ENCODE results near the gene MXRA7.
A peak's percentile ranks its signal among the peaks of the same experiment; 100 is the strongest.

Gene MXRA7

DNA sequence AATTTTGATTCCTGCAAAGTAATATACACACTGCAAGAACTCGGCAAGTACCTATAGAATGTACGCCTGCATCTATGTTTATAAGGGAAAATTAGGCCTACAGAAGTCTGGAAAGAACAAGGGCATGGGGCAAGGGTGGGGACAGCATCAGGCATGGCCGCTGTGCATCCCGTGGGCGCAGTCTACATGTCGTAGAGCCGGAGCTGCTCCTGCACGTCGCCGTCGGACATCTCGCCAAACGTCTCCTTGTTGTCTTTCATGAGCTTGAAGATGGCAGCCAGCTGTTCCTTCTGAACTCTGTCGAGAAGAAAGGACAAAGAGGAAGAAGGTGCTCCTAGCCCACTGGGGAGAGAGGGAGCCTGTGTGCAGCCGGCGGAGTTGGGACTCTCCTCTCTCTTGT is 33.4 kb downstream of the MXRA7 start:
- DNase-seq (ENCODE audit: low read depth in 2 of 2): no peak

DNA sequence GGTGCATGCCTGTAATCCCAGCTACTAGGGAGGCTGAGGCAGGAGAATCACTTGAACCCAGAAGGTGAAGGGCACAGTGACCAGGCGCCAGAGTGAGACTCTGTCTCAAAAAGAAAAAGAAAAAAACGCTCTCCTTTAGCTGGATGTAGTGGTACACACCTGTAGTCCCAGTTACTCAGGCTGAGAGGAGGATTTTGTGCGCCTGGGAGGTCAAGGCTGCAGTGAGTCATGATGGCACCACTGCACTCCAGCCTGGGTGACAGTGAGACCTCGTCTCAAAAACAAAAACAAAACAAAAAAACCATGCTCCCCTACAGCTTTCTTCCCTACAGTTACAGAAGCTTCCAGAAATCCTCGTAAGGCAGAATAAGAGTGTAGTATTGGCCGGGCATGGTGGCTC is 34.1 kb downstream of the MXRA7 start:
- no peak for DNase-seq (ENCODE audit: low read depth in 2 of 2)

DNA sequence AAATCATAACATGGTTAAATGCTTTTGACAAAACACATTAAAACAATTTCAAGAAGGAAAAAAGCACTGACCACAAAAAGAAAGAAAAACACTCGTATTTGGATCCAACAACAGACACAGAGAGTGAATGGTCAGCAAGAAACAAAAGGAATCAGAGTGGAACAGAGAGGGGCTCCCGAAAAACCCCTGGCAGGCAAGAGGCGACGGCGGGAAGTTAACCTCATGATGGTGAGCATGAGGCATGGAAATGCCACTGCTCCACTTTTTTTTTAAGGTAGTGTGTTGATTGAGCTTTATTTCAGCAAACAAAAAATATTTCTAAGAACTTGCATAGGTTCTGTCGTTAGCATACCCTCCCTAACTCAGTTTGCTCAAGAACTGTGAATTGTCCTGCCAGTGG is 35.1 kb downstream of the MXRA7 start:
- no peak for DNase-seq (ENCODE audit: low read depth in 2 of 2)

DNA sequence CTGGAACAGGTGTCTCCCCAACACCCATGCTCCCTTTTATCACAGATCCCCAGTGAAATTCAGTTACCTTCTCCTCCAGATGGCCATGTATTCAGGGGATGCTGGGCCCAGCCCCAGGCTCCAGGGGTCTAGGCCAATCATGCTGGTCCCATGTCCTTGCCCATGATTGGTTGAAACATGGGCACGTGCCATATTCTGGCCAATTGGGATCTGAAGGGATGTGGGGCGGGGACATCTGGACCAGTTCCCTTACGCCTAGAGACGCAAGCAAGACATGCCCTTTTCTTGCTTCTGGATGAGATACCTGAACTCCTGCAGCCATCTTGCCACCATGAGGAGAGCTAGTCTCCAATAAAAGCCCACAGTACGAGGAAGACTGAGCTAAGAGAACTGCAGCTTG is 36.2 kb downstream of the MXRA7 start:
- no peak for DNase-seq (ENCODE audit: low read depth in 2 of 2)

DNA sequence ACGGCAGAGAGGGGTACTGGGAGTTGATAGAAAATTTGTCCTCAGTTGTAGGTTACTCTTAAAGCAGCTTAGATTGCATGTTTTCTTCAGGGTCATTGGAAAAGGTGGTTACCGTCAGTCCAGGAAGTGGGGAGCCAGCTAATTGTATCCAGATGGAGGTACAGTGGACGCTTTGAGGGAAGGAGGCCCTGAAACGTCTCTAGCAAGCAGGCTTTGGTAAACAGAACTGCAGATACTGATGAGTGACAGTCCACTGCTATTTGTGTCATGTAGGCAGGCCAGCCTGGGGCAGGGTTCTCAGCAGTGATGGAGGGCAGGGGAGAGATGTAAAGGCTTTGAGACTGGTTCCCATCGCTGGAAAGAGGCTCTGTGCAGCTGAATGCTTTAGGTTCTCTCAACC is 37.0 kb downstream of the MXRA7 start:
- no peak for DNase-seq (ENCODE audit: low read depth in 2 of 2)

DNA sequence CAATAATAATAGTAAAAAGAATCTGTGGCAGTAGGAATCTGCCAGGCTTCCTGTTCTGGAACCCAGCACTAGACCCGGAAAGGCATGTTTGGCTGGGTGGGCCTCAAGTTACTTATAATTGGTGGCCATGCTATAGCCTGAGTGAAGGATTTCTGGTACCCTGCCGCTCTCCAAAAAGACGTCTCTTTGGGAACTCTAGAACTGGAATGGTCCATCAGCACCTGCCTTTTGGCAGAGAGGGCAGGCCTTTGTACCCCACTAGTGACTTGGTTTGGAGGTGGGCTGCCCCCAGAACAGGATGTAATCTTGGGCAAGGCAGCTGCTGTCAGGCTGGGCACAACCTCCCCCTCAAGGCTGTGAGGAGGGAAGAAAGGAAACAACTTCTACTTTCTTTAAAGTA is 37.9 kb downstream of the MXRA7 start:
- no peak for DNase-seq (ENCODE audit: low read depth in 2 of 2)

DNA sequence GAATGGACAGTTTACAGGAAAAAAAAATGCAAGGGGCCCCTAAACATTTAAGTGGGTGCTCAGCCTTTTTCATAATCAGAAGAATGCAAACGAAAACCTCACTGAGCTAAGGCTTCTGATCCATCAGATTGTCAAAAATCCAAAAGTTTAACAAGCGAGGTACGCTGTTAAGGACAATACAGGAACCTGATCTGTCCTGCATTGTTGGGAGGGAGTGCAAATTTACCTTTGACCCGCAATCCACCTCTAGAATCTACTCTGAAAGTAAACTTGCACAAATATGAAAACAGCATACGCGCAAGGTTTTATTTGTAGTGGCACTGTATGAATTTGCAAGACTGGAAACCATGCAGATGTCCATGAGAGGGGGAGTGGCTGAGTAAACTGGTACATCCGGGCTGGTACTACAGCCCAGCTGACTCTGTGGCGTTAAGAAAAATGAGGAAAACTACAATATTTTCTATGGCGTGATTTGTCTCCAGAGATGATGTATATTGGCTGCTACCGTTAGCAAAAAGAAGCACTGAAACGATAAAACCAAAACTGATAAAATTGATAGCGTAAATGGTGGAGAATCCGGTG is 38.4 kb downstream of the MXRA7 start:
- DNase-seq (ENCODE audit: low read depth in 2 of 2): no peak

DNA sequence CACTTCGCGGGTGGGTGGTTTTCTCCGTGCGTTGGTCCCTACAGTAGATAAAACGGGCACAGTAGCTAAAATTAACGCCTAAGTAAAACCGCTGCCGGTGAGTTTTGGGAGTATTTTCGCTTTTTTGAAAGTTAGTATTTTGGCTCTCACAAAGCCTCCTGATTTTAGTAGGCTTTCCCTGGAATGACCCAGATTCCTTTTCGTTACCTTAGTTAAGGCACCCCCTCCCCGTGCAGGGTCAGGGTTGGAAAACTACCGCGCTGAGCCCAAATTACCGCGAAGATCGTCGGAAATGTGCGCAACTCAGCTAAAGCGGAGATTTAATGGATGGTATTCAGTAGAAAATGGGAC is 38.9 kb downstream of the MXRA7 start:
- no peak for DNase-seq (ENCODE audit: low read depth in 2 of 2)

DNA sequence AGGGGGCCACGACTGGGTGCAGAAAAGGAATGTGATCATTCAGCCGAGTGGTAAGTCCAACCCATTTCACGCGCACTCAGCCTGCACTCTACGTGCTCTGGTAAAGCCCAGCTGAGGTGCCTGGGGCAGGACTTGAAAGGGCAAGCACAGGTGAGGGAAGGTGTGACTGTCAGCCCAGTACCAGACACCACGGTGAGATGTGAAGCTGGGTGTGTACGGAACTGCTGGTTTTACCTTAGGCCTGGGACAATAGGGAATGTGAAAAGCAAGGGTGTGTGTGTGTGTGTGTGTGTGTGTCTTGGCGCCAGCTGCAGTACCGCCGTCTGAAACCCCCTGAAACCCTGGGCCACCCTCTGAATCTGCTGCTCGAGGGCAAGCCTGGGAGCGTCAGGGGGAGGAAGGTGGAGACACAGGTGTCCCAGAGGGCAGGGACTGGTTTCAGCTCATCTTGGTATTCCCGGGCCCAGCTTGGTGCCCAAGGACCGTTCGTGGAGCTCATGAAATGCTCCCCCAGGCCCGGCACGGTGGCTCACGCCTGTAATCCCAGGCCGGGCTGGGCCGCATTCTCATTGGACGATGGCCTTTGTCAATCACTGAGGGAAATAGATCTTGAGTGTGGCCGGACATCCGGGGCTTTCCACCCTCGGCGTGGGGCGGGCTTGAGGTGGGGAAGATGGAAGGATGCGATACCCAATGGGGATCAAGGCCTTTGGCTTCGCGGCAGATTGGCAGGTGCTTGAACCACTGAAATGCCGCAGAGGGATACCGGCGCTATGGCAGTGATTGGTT is 39.4 kb downstream of the MXRA7 start:
- DNase-seq (ENCODE audit: low read depth in 2 of 2): peak; percentile 96 to 97

DNA sequence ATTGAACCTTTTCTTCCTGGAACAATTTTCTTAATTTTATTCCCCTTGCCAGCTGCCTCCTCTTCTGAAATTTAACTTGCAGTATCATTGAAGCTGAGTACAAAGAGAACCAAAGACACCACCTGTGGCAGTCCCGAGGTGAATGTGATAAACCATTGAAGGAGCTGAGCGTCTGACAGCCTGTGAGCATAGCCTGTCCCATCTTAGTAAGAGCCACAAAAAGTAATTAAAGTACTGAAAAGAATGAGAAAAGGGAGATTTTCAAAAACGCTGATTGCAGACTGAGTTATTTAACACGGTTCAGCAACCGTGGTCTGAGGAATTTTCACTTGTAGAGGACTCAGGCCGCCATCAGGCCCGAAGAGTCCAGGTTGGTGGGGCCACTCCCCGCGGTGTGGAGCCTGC is 40.0 kb downstream of the MXRA7 start:
- DNase-seq (ENCODE audit: low read depth in 2 of 2): no peak

DNA sequence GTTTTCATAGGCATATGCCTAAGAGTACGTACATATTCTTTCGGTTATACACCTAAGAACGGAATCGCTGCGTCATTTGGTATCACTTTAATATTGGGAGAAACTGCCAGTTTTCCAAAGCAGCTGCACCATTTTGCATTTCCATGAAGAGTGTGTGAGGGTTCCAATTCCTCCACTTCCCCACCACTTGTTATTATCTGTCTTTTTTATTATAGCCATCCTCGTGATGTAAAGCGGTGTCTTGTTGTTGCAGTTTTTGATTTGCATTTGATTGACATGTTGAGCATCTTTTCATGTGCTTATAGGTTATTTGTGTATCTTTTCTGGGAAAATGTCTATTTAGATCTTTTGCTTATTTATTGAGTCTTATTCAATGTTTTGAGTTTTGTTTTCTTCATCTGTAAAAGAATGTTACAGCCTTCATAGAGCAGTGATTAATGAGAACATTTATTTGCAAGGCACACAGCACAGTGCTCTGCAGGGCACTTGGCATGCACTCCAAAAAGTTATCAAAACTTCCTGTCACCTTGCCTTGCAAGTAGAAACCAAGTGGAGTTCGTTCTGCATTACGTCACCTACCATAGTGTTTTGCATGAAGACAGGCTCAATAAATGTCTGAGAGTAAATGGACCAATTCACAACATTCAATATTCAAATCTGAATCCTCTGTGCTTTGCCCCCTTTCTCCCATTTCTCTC is 40.6 kb downstream of the MXRA7 start:
- no peak for DNase-seq (ENCODE audit: low read depth in 2 of 2)

DNA sequence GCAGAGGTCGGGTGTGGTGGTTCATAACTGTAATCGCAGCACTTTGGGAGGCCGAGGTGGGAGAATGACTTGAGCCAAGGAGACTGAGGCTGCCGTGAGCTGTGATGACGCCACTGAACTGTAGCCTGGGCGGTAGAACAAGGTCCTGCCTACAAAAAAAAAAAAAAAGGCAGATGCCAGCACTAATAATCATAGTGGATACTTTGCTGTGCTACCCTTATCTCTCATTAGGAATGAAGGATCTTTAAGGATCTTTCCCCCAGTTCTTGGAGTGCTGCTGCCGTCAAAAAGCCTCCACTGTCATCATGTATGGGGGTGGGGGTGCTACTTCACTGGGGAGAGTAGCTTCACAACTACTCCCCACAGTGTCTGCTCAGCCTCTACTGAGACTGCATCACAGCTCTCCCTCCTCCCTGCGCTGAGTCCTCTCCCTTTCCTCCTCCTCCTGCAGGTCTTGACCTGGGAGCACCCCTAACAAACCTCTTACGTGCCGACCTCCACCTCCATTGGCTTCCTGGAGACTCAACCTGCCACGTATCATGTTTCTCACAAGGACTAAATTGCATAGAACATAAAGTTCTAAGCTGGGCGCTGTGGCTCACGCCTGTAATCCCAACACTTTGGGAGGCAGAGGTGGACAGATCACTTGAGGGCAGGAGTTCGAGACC is 42.8 kb downstream of the MXRA7 start:
- no peak for DNase-seq (ENCODE audit: low read depth in 2 of 2)

DNA sequence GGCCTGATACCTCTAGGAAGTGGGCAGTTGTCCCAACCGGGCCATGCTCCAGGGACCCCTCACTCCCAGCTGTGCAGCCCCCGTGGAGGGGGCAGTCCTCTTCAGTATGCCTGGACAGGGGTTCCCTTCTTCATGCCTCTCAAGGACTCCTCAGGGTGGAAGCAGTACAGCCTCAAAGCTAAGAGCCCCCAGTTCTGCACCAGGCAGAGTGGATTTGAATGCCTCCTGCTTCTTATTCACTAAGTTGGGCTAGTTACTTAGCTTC is 43.3 kb downstream of the MXRA7 start:
- no peak for DNase-seq (ENCODE audit: low read depth in 2 of 2)

DNA sequence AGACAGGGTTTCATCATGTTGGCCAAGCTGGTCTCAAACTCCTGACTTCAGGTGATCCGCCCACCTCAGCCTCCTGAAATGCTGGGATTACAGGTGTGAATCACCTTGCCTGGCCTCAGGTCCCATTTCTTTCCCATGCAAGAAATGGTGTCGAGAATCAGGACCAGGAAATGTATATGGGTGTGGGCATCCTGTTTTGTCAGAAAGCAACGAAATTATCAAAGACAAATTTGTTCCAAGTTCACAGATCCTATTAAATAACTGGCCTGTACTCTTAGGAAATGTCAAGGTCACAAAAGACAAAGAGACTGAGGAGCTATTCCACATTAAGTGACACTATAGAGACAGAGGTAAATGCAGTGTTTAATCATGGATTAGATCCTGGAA is 50.1 kb downstream of the MXRA7 start:
- no peak for DNase-seq (ENCODE audit: low read depth in 2 of 2)

DNA sequence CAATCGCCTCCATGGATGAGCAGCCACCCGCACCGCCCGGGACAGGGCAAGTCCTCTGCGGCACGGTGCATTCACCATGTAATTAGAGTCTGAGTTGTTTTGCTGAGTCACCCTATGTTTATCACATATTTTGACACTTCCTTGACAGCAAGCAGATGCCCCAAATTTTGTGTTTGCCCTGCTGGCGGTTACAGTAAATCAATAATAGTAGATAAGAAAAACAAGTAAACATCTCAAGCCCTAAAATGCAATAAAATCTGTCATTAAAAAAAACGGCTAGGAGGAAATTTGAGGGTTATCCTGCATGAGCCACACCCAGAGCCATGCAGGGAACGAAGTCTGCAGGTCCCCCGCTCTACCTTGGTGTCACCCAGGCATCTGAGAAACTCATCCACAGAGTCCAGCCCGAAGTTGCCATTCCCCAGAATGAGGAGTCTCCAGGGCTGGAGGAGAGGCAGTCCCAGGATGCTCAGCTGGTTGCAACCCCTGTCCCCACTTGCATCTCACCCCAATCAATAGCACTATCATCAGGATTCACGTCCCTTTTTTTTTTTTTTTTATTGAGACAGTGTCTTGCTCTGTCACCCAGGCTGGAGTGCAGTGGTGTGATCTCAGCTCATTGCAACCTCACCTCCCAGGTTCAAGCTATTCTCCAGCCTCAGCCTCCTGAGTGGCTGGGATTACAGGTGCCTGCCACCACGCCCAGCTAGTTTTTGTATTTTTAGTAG is 50.7 kb downstream of the MXRA7 start:
- no peak for DNase-seq (ENCODE audit: low read depth in 2 of 2)

DNA sequence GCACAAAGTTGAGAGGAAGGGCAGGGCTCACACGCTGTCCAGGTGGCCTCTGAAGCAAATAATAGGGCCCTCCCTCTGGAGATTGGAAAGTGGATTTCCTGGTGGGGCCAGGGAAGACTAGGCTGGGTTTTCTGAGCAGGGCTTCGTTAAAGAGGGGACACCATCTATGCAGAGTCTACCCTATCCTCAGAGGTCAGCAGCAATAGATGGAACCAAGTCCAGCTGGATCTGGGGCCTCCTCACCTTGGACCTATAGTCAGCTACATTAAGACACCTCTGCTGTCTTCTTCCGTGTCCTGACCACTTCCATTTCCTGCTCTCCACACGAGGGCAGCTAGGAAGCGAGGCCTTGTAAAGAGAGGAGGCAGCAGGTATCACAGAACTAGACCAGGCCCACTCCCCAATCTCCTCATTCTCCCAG is 52.5 kb downstream of the MXRA7 start:
- no peak for DNase-seq (ENCODE audit: low read depth in 2 of 2)

DNA sequence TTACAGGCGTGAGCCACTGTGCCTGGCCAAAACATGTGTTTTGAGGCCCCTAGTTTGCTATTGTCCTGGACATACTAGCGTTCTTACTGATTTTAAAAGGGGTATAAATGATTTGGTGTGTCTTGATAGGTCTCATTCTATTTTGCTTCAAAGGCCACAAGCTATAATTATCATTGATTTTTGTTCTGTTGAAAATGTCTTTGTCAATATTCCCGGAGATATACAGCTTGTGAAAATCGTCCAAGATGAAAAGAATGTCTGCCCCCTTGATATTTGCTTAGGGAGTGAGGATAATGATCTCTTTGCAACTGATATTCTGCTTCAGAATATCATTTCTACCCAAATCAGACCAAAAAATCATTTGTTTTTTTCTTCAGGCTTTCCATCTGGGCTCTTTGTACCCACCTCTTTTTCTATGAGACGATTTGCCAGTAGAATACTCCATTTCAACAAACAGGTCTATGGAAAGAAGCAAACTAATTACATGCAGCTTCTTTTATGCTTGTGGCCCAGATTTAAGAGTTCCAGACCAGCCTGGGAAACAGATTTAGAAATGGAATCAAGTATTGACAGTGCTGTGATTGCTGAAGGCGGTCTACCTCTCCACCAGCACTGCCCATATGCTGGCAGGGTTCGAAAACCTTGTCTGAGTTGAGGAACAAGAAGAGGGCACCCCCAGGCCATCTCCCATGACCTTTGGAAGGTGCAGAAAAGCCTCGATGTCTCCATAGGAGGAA is 53.1 kb downstream of the MXRA7 start:
- no peak for DNase-seq (ENCODE audit: low read depth in 2 of 2)

DNA sequence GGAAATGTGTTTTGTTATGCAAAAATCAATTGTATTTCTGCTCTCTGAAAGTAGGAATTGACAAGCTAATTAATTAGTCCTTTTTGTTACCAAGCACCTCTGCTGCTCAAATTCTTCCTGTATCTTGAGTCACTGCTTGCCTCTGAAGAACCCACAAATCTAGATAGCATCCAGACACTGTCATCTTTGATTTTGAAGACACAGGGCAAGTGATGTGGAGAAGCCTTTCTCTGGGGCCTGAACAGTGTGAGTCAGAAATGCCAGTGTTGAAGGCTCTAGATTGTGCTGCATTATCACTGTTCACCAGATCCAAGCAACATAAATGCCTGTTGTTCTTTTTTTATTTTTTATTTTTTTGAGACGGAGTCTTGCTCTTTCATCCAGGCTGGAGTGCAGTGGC is 56.4 kb downstream of the MXRA7 start:
- no peak for DNase-seq (ENCODE audit: low read depth in 2 of 2)

DNA sequence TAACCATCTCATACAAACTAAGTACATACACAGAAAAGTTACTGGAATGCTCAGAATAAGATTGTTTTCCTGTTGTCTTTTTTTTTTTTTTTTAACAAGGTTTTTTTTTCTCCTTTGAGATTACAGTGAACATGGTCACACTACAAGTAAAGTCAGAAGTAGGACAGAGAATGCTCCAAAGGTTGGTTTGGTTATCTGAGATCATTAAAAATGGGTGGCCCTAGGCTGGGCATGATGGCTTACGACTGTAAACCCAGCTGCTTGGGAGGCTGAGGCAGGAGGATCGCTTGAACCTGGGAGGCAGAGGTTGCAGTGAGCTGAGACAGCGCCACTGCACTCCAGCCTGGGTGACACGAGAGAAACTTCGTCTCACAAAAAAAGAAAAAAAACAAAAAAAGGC is 60.3 kb downstream of the MXRA7 start:
- DNase-seq (ENCODE audit: low read depth in 2 of 2): no peak

DNA sequence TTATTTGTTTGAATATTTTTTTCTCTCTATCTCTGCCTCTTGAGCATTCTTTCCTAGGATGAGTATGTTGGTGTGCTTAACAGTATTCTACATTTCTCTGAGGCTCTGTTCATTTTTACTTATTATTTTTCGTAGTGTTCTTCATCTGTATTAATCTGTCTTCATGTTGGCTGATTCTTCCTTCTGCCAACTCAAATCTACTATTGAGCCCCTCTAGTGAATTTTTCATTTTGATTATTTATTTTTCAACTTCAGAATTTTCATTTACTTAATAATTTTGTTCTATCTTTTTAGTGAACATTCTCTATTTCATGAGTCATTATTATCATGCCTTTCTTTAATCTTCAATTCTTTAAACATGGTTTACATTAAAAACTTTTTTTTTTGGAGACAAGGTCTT is 64.1 kb downstream of the MXRA7 start:
- DNase-seq (ENCODE audit: low read depth in 2 of 2): no peak

DNA sequence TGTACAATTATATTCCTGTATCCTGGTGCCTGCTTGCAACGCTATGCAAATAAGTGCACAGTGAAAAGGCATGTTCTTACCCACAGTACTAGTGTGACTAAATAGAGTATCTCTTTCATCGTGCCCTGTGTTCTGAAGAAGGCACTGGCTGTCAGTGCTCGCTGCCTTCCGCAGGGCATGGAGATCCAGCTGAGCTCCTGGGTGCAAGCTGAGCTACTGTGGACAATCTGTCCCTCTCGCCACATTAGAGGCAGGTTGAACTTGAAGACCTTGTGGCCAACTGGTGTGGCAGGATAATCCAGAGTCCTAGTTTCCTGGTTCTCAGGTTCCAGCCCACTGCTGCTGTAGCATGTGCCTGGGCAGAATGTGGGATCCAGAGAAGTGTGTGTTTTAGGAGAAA is 65.3 kb downstream of the MXRA7 start:
- no peak for DNase-seq (ENCODE audit: low read depth in 2 of 2)

DNA sequence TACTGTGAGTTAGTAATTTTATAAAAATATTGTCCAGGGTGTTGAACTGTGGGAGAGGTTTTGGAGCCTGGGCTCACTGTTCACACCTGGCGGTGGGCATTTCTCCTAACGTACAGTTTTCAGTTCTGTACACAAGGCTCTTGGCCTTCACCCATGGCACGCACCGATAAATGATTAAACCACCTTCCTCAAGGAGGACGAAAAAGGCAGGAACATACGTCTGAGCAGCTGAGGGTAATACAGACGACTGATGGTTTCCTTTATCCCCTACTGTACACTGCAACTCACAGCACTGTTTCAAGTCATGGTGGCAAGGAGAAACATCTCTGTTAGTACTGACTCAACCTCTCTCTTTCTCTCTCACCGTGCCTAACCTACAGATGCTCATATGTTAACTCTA is 65.8 kb downstream of the MXRA7 start:
- no peak for DNase-seq (ENCODE audit: low read depth in 2 of 2)

All from stimulated activated CD4-positive, alpha-beta T cell treated with anti-CD3 and anti-CD28 coated beads, Interleukin-1b, Interleukin-23, amount 100 ng/mL, for 1 hour (primary cell).